MG63 (cell line): ENCODE results near the gene ANKRD53. TPM values are rescaled to one million over a fixed set of nuclear protein-coding genes. Genes with fewer than 3 reads are reported as not detected.

ENCODE experiments used
- DNase-seq: peaks from one replicate; pipeline ENCODE4 v3.0.0-alpha.2; 2020
- H3K27me3 ChIP-seq: fragments of 250-450 bp; sonication (Bioruptor Pico); 2 replicates; pipeline ENCODE4 v1.5.1; 2020; ENCODE audit warnings: mild to moderate bottlenecking, moderate library complexity
- H3K36me3 ChIP-seq: fragments of 250-450 bp; sonication (Bioruptor Pico); 2 replicates; pipeline ENCODE4 v1.5.1; 2020; ENCODE audit warnings: mild to moderate bottlenecking, moderate library complexity
- H3K4me3 ChIP-seq: fragments of 250-450 bp; sonication (Bioruptor Pico); 2 replicates; pipeline ENCODE4 v1.5.1; 2020; ENCODE audit warnings: mild to moderate bottlenecking, moderate library complexity
- H3K9me3 ChIP-seq: fragments of 250-450 bp; sonication (Bioruptor Pico); 2 replicates; pipeline ENCODE4 v1.5.1; 2020; ENCODE audit warnings: mild to moderate bottlenecking, moderate library complexity
- total RNA-seq: library from RNA; depleted of rRNA; stranded (reverse); fragments of >200 nt; shearing (Covaris generic); gene quantifications from 2 replicates; pipeline ENCODE4 v1.2.3, GENCODE V29; 2014; ENCODE audit warnings: low replicate concordance

The ANKRD53 gene
- total RNA-seq, 1 experiment from 2014 or later, result not detected

DNA sequence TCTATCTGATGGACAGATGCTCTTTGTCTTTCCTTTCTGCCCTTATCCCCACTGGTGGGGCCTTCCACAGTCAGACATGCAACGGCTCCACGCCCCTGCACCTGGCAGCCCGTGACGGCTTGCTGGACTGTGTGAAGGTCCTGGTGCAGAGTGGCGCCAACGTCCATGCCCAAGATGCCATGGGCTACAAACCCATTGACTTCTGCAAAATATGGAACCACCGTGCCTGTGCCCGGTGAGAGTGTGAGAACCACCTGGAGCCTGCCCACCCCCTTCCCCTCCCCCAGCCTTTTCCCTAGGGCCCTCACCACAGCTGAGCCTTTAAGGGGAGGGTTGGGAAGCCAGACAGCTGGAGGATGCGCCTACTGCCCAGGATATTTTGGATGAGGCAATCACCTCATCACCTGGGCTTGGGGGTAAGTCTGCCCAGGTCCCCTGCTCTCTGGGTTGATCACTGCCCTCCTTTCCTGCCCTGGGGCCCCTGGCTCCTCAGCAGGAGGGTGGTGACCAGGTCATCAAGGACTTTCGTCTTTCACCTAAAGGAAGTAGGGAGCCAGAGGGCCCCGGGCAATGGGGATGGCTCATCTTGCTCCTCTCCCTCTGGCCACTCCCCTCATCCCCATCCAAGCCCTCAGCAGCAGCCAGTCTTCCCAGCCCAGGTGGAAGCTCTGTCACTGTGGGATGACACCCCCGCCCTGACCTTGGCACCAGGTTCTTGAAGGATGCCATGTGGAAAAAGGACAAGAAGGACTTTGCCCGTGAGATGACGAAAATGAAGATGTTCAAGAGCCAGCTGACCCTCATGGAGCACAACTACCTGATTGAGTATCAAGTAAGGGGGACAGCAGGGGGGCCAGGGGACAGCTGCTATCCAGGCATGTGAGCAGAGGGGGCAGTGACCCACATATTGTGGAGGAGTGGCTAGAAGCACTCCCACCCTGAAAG lies 3.7 kb downstream of the ANKRD53 start:
- H3K27me3 ChIP-seq, result no peaks in the 10 kb centered on the region
- peaks cover 10% of the 10 kb centered on the region for H3K36me3 ChIP-seq
- H3K9me3 ChIP-seq, result no peaks in the 10 kb centered on the region
- no peak overlapping the region for H3K4me3 ChIP-seq
- DNase-seq, result no peak

DNA sequence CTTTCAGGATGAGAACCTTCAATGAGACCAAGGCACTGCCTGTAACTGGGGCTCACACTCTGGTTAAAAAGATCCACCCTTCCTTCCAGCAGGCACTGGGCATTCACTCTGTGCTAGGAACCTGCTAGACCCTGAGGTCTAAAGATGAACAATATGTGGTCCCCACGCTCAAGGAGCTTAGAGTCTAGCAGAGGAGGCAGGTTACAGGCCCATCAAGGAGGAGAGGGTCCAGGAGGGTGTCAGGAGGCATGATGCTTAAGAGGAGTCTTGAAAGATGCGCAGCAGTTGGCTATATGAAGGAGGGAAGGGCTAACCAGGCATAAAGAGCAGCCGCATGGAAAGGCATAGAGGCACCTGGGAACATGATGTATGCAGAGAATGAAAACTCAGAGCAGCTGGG lies 4.5 kb downstream of the ANKRD53 start:
- no peak for DNase-seq
- Histone ChIP-seq H3K4me3 (no peak overlapping the region), H3K9me3 (no peaks in the 10 kb centered on the region), H3K27me3 (no peaks in the 10 kb centered on the region), H3K36me3 (peaks cover 18% of the 10 kb centered on the region)

GRCh38 chr2:70983506-70984227 lies 5.2 kb downstream of the ANKRD53 start:
- H3K9me3 ChIP-seq, result no peaks in the 10 kb centered on the region
- no peak for DNase-seq
- no peaks in the 10 kb centered on the region for H3K27me3 ChIP-seq
- peaks cover 21% of the 10 kb centered on the region for H3K36me3 ChIP-seq
- no peak overlapping the region for H3K4me3 ChIP-seq

- H3K4me3 ChIP-seq, result no peak overlapping the region
- no peaks in the 10 kb centered on the region for H3K9me3 ChIP-seq
- peaks cover 23% of the 10 kb centered on the region for H3K36me3 ChIP-seq
- H3K27me3 ChIP-seq, result no peaks in the 10 kb centered on the region
- DNase-seq, result no peak
These were observed 5.8 kb downstream of the ANKRD53 start for GRCh38 chr2:70984228-70984575.

DNA sequence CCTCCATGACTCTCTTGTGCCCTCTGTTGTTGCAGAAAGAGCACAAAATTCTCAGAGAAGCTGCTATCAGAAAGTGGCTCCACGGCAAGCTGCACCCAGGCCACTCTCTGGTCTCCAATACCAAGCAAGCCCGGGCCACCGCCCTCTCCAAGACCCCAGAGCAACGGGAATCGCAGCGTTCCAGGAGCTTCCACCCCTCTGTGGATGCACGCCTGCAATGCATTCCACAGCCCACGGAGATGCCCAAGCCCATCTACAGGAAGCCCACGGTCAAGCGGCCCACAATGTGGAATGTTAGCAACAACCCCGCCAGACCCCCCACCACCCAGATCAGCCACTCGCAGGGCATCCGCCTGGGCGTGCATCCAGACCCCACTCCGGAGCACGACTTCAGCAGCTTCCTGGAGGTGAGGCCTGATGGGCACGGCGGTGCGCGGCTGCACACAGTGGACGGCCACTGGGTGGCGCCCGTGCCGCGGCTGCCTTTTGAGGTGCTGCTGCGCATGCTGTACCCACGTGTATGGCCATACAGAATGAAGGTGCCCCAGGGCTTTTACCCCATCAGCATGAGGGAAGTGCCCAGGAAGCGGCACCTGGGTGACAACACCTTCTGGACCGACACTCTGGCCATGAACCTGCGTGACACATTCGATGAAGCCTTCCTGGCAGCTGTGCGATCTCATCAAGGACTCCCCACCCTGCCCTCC lies 6.3 kb downstream of the ANKRD53 start:
- no peak for DNase-seq
- Histone ChIP-seq H3K27me3 (no peaks in the 10 kb centered on the region), H3K9me3 (no peaks in the 10 kb centered on the region), H3K4me3 (no peak overlapping the region), H3K36me3 (peaks cover 28% of the 10 kb centered on the region)

DNA sequence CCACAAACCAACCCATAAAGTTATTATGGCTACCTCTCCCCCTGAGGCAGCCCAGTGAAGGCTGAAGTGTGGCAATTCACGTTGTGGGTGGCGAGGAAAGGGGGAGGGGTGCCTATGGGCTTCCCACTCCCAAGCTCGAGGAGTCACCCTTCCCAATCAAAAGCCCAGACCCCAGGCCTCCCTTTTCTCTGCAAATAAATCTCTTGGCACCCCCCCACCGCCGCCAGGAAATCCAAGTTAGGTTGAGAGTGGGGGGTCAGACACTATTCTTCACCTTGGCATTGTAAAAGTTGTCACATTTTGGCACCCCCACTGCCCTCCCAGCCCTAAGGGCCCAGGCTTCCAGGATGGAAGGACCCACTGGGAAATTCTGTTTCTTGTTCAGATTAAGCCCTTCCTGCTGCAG lies 6.9 kb downstream of the ANKRD53 start:
- Histone ChIP-seq H3K4me3 (no peak overlapping the region), H3K9me3 (no peaks in the 10 kb centered on the region), H3K27me3 (no peaks in the 10 kb centered on the region), H3K36me3 (peaks cover 32% of the 10 kb centered on the region)
- no peak for DNase-seq

GRCh38 chr2:70985956-70986355 lies 7.5 kb downstream of the ANKRD53 start:
- no peak overlapping the region for H3K4me3 ChIP-seq
- no peak for DNase-seq
- no peaks in the 10 kb centered on the region for H3K9me3 ChIP-seq
- peaks cover 32% of the 10 kb centered on the region for H3K36me3 ChIP-seq
- no peaks in the 10 kb centered on the region for H3K27me3 ChIP-seq

DNA sequence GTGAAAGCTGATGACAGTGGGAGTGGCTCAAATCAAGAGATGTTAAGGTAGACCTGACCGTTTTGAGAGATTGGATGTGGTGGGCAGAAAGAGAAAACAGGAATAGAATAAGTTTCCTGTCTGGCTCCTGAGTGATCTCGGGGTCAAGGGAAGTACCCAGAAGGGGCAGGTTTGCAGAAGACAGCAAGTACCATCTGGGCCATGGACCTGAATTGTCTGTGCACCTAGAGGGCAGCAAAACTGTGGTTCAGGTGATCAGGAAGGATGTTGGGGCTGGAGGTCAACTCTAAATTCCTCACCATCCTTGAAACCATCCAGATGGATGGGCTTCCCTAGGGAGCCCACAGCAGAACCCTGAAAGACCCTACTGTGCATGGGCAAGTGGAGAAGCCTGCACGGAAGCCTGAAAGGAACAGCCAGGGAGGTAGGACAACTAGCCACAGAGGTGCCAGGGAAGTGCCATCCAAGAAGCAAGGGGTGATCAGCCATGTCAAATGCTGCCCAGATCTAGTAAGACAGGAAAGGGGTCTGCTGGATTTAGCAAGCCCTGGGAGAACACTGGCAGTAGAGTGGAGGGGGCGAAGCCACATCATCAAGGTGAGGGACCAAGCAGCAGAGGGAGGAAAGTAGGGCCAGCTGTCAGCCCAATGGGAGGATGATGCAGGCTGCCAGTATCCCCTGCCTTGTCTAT lies 8.2 kb downstream of the ANKRD53 start:
- H3K36me3 ChIP-seq, result peaks cover 32% of the 10 kb centered on the region
- DNase-seq, result no peak
- H3K27me3 ChIP-seq, result no peaks in the 10 kb centered on the region
- no peaks in the 10 kb centered on the region for H3K9me3 ChIP-seq
- H3K4me3 ChIP-seq, result no peak overlapping the region

DNA sequence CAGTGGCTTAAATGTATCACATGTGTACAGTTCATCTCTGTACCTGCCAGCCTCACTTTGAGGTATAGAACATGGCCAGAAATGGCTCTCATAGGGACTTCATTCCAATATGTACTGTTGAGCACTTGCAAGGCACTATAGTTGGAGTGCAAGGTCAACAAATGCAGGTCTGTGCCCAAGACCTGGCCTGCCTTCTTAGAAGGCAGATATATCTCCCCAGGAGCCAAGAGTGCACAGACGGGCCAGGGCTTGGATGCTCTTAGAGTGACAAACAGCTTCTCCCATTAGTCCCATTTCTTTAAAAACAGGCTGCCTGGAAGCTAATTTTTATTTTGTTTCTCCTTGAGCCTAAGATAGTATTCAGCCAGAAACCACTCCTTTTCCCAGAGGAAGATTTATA lies 9.0 kb downstream of the ANKRD53 start:
- no peak for DNase-seq
- Histone ChIP-seq H3K4me3 (no peak overlapping the region), H3K36me3 (peaks cover 32% of the 10 kb centered on the region), H3K9me3 (no peaks in the 10 kb centered on the region), H3K27me3 (no peaks in the 10 kb centered on the region)

- peaks cover 35% of the 10 kb centered on the region for H3K36me3 ChIP-seq
- DNase-seq, result no peak
These were observed 9.7 kb downstream of the ANKRD53 start for GRCh38 chr2:70988151-70988550.

GRCh38 chr2:70988726-70989648 lies 10.6 kb downstream of the ANKRD53 start:
- Histone ChIP-seq H3K27me3 (no peaks in the 10 kb centered on the region), H3K9me3 (no peaks in the 10 kb centered on the region), H3K36me3 (peaks cover 40% of the 10 kb centered on the region), H3K4me3 (no peak overlapping the region)
- no peak for DNase-seq

More at GRCh38 chr2:70988151-70988550, 9.7 kb downstream of the ANKRD53 start:
- no peaks in the 10 kb centered on the region for H3K27me3 ChIP-seq
- H3K4me3 ChIP-seq, result no peak overlapping the region
- H3K9me3 ChIP-seq, result no peaks in the 10 kb centered on the region

- DNase-seq, result no peak
These were observed 11.8 kb downstream of the ANKRD53 start for GRCh38 chr2:70990216-70990615.

DNA sequence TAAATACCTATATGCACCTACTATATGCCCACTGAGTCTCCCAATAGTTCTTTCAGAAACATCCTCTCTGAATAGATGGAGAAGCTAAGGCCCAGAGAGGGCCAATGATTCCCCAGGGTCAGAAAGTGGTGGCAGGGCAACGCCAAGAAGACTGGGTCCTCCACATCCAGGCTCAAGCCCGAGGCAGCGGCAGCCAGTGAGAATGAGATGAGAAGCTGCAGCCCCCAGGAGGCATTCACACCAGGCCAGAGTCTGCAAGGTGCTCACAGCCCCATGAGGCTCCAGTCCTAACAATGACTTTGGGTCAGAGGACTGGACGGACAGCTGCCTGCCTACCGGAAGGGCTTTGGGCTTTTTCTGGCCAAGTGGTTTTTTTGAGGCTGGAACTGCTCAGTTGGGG lies 12.7 kb downstream of the ANKRD53 start:
- Histone ChIP-seq H3K4me3 (no peak overlapping the region), H3K36me3 (peaks cover 35% of the 10 kb centered on the region)

More at GRCh38 chr2:70990216-70990615, 11.8 kb downstream of the ANKRD53 start:
- Histone ChIP-seq H3K4me3 (no peak overlapping the region), H3K9me3 (no peaks in the 10 kb centered on the region), H3K36me3 (peaks cover 40% of the 10 kb centered on the region), H3K27me3 (no peaks in the 10 kb centered on the region)

DNA sequence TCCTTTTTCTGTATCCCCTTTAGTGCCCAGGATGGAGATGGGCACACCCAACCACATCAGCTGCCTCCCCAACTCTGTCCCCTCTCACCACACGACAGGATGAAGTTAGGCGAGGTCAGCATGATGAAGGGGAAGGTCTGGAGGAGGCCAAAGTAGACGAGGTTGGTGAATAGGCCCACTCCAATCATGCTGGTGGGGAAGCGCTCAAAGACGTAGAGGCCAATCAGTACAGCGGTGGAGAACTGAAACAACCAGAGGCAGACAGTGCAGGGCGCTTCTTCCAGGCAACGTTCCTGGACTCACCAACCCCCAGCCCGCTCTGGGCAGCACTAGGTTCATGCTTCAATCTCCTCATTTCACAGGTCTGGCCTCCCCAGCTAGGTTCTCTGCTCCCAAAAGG lies 13.3 kb downstream of the ANKRD53 start:
- H3K36me3 ChIP-seq, result peaks cover 31% of the 10 kb centered on the region
- no peaks in the 10 kb centered on the region for H3K27me3 ChIP-seq
- H3K9me3 ChIP-seq, result no peaks in the 10 kb centered on the region
- DNase-seq, result no peak
- no peak overlapping the region for H3K4me3 ChIP-seq

More for the DNA sequence above, 12.7 kb downstream of the ANKRD53 start:
- H3K9me3 ChIP-seq, result no peaks in the 10 kb centered on the region
- no peaks in the 10 kb centered on the region for H3K27me3 ChIP-seq
- no peak for DNase-seq

- Histone ChIP-seq H3K4me3 (peak overlapping the region; percentile 91), H3K9me3 (no peaks in the 10 kb centered on the region), H3K36me3 (peaks cover 21% of the 10 kb centered on the region), H3K27me3 (no peaks in the 10 kb centered on the region)
- DNase-seq, result no peak
These were observed 14.8 kb downstream of the ANKRD53 start for GRCh38 chr2:70992945-70993853.
